Measurements from ENCODE around the gene ARHGAP4.

Gene ARHGAP4

GRCh38 chrX:153927672-153927921 is 1.5 kb upstream of the ARHGAP4 start:
- peak overlapping the region; percentile 56 for H3K4me3 ChIP-seq (replicated peaks; ENCODE audit: low read depth, low read length)
- no peak for TF ChIP-seq CTCF (IDR thresholded peaks at IDR 0.05; ENCODE audit: low read length, missing control alignments)
- no peak for DNase-seq (ENCODE audit: low read depth)

GRCh38 chrX:153926858-153927671 is 1.0 kb upstream of the ARHGAP4 start:
- TF ChIP-seq CTCF (IDR thresholded peaks at IDR 0.05; ENCODE audit: low read length, missing control alignments) = no peak
- DNase-seq (ENCODE audit: low read depth) = peak; percentile 57
- H3K4me3 ChIP-seq (replicated peaks; ENCODE audit: low read depth, low read length) = peak overlapping the region; percentile 56

- DNase-seq (ENCODE audit: low read depth) = no peak
- H3K4me3 ChIP-seq (replicated peaks; ENCODE audit: low read depth, low read length) = no peak overlapping the region
- TF ChIP-seq CTCF (IDR thresholded peaks at IDR 0.05; ENCODE audit: low read length, missing control alignments) = no peak
Observed at GRCh38 chrX:153926552-153926857, 441 bp upstream of the ARHGAP4 start.

- no peak for TF ChIP-seq CTCF (IDR thresholded peaks at IDR 0.05; ENCODE audit: low read length, missing control alignments)
- no peak for DNase-seq (ENCODE audit: low read depth)
- H3K4me3 ChIP-seq (replicated peaks; ENCODE audit: low read depth, low read length) = no peak overlapping the region
Observed at GRCh38 chrX:153925387-153925738, 701 bp downstream of the ARHGAP4 start.

- peak; percentile 64 for DNase-seq (ENCODE audit: low read depth)
- TF ChIP-seq CTCF (IDR thresholded peaks at IDR 0.05; ENCODE audit: low read length, missing control alignments) = peak; percentile 21
- no peak overlapping the region for H3K4me3 ChIP-seq (replicated peaks; ENCODE audit: low read depth, low read length)
Observed at GRCh38 chrX:153924149-153924861, 1.8 kb downstream of the ARHGAP4 start.

GRCh38 chrX:153922932-153923857 is 2.9 kb downstream of the ARHGAP4 start:
- no peak overlapping the region for H3K4me3 ChIP-seq (replicated peaks; ENCODE audit: low read depth, low read length)
- TF ChIP-seq CTCF (IDR thresholded peaks at IDR 0.05; ENCODE audit: low read length, missing control alignments) = peak; percentile 63
- peak; percentile 70 for DNase-seq (ENCODE audit: low read depth)
